Measurements from ENCODE around the gene GRAMD2A.
"Not testable (repeated sequence)": the region's sequence is repeated elsewhere in the genome, so short reads cannot be mapped to it uniquely, and the experiment has no call there.

Gene GRAMD2A

DNA sequence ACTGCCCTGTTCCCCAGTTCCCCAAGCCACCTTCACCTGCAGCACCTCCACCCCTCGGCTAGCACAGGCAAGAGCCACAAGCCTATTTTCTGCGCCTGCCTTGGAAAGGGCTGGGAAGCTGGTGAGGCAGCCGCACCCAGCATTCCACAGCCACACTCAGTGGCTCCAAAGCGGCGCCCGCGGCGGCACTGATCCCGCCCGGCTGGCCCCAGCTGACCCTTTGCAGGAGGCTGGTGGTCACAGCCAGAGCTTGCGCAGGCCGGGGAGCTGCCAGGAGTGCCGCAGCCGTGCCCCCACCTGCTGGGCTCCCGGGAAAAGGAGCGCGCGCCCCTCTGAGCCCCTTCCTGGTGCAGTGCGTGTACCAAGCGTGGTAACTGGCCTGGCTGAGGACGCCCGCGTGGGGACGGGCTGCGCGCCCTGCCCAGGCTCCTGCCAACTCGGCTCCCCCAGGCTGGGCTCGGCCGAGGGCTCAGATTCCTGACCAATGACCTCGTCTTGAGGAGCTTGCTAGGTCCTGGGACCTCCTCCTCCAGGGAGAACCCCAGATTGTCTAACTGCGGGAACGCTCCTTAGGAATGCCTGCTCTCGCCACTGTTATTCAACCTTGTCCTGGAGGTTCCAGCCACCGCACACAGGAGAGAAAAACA lies 13.3 kb downstream of the GRAMD2A start:
- no peak for DNase-seq (ENCODE audit: low read depth, low spot score)

DNA sequence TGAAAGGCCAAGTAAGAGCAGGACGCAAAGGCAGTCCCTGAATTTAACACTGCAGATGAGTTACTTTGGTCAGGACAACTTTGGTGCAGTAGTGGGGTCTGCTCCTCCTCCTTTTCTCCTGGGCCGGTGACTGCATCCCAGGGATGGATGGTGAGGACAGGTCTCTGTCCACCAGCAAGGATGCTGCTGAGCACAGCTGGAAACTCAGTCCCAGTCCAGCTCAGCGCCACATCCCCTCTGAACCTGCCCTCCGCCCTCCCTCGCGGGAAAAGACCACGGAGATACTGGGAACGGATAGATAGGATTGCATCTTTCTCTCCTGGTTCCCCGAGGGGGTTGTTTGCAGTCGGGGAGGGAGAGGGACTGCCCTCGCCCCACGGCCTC lies 13.8 kb downstream of the GRAMD2A start:
- no peak for DNase-seq (ENCODE audit: low read depth, low spot score)

DNA sequence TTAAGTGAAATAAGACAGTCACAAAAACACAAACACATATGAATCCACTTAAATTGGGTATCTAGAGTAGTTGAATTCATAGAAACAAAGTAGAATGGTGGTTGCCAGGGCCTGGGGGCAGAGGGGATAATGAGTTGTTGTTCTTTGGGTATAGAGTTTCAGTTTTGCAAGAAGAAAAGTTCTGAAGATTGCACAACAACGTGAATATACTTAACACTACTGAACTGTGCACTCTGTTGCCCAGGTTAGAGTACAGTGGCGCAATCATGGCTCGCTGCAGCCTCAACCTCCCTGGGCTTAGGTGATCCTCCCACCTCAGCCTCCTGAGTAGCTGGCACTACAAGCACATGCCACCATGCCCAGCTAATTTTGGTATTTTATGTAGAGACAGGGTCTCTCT lies 14.9 kb downstream of the GRAMD2A start:
- no peak for DNase-seq (ENCODE audit: low read depth, low spot score)

DNA sequence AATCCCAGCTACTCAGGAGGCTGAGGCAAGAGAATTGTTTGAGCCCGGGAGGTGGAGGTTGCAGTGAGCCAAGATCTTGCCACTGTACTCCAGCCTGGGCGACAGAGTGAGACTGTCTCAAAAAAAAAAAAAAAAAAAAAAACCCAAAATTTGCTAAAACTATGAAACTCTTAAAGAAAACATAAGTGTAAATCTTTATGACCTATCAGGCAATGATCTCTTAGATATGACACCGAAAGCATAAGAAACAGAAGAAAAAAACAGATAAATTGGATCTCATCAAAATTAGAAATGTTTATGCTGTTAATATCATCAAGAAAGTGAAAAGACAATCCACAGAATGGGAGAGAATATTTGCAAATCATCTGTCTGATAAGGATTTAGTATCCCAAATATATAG lies 15.3 kb downstream of the GRAMD2A start:
- DNase-seq (ENCODE audit: low read depth, low spot score): no peak

DNA sequence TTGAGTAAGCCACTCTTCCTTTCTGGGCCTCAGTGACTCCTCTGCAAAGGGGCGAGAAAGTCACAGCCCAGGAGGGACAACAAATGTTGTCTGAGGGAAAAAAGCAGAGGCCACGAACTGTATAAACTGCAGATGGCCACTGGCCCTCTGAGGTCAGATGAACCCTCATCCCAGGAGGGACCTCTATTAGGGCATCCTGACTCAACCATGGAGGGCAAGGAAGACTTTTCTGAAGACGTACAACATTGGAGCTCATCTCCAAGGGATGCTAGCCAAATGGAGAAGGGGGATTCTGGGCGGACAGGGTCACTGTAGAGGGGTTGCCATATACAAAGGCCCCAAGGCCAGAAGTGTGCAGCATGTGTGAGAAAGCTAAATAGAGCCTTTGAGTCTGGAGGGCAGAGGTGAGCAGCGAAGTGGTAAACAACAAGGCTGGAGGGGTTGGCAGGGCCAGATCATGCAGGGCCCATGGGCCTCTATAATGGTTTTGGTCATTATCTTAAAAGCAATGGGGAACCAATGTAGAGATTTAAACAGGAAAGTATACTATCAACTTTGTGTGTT lies 16.7 kb downstream of the GRAMD2A start:
- DNase-seq (ENCODE audit: low read depth, low spot score): no peak

DNA sequence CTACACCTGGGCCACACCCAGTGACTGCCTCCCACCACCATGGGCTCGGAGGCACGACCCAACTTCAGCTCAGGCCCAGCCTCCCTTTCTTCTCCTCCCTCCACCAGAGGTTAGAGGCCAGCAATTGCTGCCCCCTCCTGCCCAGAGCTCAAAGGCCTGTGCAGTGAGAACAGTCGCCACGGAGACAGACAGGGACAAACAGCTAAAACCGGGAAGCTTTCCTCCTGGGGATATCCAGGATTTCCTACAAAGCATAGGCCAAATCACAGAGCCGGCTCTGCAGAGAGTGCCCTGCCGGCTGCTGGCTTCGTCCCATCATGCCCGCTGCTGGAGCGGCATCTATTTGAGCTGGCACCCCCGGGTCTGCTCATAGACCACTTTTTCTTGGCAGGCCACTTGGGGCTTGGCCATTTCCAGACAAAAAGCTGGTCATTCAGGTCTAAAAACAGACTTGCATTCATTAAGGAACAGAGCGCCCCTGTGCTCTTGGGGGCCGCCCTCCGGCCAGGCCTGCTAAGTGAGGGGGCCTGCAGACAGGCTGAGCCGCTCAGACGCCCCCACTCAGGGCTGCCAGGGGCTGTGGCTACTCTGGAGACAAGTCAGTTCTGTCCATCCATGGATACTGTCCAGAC lies 17.5 kb downstream of the GRAMD2A start:
- no peak for DNase-seq (ENCODE audit: low read depth, low spot score)

DNA sequence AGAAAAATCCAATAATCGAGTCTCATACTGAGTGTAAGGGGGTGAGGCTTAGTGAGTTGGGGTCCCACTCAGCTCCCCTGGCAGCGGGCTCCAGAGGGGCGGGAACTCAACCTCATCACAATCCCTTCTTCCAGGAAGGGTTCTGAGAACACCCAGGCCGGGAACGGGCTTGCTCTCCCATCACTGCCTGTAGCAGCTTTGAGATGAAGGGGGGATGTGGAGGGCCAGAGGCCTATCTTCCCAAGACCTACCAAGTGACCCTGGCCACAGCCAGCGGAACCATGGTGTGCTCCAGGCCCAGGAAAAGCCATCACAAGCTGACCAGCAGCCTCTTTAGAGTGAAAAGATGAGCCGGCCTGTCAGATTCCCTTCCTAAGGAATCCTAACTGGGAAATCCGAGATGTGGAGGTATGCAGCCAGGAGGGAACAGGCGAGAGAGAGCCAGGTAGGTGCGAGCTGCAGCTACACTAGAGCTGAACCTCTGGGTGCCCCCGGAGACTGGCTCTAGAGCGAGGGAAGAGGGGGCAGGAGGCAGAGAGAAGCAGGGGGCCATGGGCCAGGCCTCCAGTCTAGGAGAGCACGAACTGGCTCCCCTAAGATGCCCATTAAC lies 18.5 kb downstream of the GRAMD2A start:
- DNase-seq (ENCODE audit: low read depth, low spot score): no peak

DNA sequence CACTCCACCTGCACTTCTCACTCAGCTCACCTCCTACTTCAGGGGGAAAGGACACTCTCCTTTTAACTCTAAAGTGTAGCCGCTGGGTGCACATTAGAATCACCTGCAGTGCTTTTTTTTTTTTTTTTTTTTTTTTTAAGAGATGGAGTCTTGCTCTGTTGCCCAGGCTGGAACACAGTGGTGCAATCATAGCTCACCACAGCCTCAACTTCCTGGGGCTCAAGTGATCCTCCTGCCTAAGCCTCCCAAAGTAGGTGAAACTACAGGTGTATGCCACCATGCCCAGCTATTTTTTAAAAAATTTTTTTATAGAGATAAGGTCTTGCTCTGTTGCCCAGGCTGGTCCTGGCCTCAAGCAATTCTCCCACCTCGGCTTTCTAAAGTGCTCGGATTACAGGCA lies 20.8 kb downstream of the GRAMD2A start:
- DNase-seq (ENCODE audit: low read depth, low spot score): no peak

DNA sequence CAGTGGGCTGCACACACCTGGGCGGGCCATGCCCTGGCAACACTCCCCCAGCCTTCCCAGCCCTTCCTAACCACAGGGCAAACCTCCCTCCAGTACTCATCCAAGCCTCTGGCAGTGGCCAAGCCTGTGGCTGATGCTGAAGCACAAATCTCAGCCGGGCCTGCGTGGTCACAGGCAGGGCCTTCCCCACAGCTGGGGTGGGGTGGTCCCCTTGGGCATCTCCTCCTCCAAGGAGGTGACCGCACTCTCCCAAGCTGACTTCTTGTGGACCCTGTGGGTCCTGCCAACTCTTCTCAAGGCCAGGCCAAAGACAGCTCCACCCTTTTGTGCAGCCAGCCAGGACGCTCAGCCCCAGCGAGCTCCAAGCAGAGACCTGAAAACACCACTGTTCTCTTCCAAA lies 21.4 kb downstream of the GRAMD2A start:
- no peak for DNase-seq (ENCODE audit: low read depth, low spot score)

DNA sequence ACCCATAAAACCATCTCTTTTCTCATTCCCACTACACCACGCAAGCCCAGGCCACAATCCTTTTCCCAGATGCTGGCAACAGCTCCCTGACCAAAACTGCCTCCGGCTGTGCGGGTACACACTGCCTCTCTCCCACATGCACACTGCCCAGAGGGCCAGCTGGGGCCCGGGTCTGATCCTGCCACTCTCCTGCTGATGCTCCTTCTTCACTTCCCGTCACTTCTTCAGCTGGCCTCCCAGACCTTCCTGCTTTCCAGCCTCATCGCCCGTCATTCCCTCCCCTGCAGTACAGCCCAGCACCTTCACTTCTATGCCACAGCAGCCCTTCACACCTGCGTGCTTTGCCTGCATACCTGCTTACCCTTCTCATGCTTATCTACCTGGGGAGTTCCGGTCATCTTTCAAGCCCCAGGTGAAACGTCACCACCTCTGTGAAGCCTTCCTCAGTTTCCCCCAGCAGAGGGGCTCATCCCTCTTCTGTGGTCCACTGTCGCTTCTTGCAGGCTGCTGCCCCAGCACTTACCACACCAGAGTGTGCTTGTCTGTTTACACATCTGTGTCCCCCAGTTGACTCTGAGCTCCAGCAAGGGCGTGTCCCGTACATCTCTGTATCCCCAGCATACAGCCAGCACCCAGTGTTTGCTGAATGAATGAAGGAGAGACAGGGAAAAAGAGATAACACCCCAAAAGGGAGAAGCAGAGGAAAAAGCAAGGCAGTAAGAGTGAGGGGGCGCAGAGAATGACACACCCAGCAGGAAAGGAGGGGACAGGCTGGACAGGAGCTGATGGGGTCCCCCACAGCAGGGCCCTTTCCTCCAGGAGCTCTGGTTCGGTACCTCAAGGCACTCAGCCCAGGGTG lies 22.2 kb downstream of the GRAMD2A start:
- DNase-seq (ENCODE audit: low read depth, low spot score): no peak

DNA sequence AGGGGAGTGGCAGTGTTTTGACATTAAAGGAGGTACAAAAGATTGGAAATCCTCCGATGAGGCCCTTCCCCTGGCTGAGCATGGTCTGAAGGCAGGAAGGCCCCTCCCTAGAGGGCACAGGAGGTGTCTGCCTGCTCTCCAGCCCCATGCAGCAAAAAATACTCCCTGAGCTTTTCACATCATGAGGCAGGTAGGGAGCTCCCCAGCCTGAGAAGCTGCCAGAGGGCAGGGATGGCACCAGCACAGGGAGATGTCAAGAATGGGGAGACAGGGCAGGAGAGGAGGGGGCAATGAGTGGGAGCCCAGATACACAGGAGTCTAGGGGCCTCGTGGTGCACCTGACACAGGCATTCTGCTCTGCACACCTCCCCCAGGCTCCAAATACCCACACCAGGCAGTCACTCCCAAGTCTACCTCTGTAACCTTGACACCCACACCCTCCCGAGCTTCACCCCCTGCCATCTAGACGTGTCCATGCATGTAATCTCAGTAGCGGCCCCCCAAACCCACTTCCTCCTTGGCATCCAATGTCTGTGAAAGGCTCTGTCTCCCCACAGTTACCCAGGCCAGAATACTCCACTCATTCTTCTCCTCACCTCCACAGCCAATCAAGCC lies 22.9 kb downstream of the GRAMD2A start:
- DNase-seq (ENCODE audit: low read depth, low spot score): no peak

DNA sequence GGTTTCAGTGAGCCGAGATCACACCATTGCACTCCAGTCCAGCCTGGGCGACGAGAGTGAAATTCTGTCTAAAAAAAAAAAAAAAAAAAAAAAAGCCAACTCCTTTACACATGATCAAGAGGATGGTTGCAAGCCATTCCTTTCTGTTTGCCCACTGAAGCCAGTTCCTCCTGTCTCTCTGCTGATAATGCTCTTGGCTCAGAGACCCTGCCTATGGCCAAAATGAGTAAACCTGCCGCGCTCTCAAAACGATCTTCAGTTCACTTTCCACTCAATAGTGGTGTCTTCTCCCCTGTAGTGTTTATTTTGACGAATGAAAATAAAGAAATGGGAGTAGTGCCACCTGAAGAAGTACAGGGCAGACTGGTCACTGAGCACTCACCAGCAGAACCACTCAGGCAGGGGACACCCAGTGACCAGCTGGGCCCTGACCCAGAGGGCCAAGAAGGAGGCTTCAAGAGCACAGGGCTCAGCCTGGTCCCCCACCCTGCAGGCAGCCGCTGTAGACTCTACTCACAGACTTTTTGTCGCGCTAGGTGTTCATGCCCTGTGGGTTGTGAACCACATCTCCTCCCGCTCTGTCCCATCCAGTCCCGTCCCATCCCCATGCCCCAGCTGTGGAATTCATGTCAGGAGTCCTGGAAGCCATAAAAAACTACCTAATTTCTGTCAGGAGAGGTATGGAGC lies 23.6 kb downstream of the GRAMD2A start:
- no peak for DNase-seq (ENCODE audit: low read depth, low spot score)

DNA sequence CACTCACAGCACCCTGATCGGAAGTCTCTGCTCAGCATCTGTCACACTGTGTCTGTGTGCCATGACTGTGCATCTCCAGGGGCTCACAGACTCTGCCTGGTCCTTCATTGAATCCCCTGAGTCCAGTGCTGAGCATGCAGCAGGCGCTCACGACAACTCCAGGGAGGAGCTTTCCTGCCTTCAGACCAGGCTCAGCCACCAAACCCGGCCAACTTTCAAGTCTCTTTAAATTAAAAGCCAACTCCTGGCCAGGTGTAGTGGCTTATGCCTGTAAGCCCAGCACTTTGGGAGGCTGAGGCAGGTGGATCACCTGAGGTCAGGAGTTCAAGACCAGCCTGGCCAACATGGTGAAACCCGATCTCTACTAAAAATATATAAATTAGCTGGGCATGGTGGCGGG lies 24.2 kb downstream of the GRAMD2A start:
- no peak for DNase-seq (ENCODE audit: low read depth, low spot score)

DNA sequence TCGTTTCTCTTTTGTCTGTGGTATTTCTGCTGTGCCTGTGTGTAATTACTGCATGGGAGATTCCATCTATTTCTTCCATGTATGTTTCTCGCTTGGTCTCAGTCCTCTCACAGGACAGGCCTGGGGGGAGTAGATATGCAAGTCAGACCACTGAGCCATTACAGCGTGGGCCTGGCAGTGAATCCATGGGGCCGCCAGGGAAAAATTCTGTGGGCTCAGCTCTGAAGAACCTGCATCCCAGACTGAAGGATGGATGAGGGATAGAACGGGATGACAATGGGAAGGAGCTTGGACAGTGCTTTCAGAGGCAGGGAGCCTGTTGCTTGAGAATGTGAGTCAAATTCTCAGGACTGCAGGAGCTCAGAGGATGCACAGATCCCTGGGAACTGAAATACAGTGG lies 24.8 kb downstream of the GRAMD2A start:
- no peak for DNase-seq (ENCODE audit: low read depth, low spot score)

DNA sequence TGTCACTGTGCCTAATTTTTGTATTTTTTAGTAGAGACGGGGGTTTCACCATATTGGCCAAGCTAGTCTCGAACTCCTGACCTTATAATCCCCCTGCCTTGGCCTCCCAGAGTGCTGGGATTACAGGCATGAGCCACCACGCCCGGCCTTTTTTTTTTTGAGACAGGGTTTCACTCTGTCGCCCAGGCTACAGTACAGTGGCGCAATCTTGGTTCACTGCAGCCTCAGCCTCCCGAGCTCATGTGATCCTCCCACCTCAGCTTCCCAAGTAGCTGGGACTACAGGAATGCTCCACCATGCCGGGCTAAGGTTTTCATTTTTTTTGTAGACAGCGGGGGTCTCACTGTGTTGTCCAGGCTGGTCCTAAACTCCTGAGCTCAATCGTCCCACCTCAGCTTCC lies 25.6 kb downstream of the GRAMD2A start:
- DNase-seq (ENCODE audit: low read depth, low spot score): not testable (repeated sequence)

DNA sequence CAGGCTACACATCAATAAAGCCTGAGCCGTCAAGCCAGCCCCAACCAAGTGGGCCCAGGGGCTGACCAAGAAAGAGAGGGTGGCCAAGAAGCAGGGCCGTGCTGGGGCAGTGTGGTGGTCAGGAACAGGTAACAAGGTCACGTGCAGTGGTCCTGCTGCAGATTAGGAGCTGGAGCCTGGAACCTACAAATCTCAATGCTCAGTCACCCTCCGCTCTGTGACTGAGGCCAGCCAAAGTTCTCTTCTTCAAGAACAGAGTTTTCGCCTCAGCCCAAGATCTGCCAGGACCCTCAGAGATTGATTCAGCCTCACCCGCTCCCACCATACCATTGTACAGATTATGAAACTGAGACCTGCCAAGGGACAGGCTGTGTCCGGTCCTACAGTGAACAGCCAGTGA lies 26.9 kb downstream of the GRAMD2A start:
- no peak for DNase-seq (ENCODE audit: low read depth, low spot score)

DNA sequence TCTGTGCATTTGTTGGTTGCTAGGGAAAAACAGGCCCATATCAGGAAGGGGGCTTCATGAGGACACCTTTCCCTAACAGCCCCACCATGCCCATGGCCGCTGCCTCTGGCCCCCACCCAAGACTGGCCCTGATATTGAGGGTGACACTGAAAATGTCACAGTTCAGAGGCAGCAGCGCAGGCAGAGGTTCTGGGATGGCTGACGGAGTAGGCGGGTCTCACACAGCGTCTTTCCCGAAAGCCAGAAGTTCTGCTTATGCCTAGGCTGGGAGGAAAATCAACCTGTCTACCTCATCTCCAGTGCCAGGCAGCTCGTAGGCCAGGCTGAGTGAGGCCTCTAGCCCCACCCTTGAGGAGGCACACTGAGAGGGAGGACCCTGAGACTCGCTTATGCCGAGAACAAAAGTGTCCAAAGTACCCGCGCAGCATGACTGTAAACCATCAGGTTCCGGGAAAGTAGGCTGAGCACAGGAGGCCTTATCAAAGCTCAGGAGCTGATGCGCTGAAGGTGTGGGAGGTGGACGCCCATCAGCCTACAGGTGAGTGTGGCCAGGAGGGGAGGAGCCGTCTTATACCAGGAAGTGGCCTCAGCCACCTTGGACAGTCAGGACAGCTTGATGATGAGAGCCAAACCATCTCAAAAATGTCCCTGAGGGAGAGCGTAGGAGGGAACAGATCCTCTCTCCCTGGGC lies 27.5 kb downstream of the GRAMD2A start:
- no peak for DNase-seq (ENCODE audit: low read depth, low spot score)

DNA sequence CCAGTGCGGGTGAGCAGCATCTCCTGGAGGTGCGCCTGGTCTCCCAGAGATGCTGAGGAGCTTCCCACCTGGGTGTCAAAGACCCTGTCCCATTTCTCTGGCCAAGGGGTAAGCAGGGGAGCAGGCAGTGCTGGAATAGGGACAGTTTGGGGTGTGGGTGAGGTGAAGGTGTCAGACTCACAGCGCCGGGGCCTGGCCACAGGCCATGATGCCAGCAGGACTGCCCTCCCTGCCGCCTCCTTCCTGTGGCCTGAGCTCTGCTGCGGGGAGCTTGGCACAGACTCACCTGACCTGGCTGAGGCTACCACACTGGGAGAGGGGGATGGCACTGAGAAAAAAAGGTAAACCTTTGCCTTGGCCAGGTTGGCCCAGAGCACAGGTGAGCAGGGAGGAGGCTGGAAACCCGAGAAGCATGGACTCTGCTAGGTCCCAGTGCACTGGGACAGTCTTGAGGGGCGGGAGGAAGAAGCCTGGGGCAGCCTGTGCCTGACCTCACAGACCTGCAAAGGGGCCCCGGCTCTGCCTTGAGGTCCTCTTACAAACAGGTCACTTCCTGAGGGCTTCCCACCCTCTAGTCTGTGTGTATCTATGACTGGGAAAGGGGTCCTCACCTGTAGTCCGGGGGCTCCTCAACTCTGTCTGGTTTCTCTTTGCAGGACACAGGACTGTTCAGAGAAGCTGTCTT lies 28.2 kb downstream of the GRAMD2A start:
- DNase-seq (ENCODE audit: low read depth, low spot score): no peak

DNA sequence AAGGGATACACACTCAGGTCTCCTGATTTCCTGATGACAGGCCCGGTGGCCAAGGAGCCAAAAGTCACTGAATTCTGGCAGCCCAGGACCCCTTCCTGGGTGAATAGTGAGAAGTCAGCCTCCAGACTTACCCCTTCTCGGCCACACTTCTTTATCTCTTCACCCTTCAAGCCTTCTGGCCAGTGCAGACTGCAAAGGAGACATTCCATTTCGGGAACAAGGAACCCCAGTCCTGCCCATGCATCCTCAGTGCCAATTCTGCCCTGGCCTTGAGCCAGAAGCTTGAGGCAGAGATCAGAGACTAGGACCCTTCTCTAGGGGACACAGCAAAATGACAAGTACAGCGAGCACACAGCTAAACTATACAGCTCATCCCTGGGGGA lies 28.8 kb downstream of the GRAMD2A start:
- DNase-seq (ENCODE audit: low read depth, low spot score): no peak
